HS-5 (cell line): ENCODE data around the gene IFT43.

Source experiments
- DNase-seq: peaks from one replicate; pipeline ENCODE4 v3.0.0-alpha.2; 2012; ENCODE audit warnings: low read depth

Gene IFT43

GRCh38 chr14:76015668-76016067 lies 30.1 kb downstream of the IFT43 start:
- no peak for DNase-seq

- DNase-seq = no peak
These were observed 34.1 kb downstream of the IFT43 start for GRCh38 chr14:76019676-76020075.

GRCh38 chr14:76022991-76023390 lies 37.4 kb downstream of the IFT43 start:
- no peak for DNase-seq

GRCh38 chr14:76023757-76024156 lies 38.2 kb downstream of the IFT43 start:
- no peak for DNase-seq

- no peak for DNase-seq
These were observed 38.8 kb downstream of the IFT43 start for GRCh38 chr14:76024211-76024907.

- DNase-seq = no peak
These were observed 49.0 kb downstream of the IFT43 start for GRCh38 chr14:76034566-76034965.

GRCh38 chr14:76040704-76041103 lies 55.1 kb downstream of the IFT43 start:
- no peak for DNase-seq

- DNase-seq = no peak
These were observed 60.2 kb downstream of the IFT43 start for GRCh38 chr14:76045773-76046172.

- no peak for DNase-seq
These were observed 64.7 kb downstream of the IFT43 start for GRCh38 chr14:76050250-76050649.

- peak; percentile 24 for DNase-seq
These were observed 65.3 kb downstream of the IFT43 start for GRCh38 chr14:76050797-76051392.

- no peak for DNase-seq
These were observed 66.3 kb downstream of the IFT43 start for GRCh38 chr14:76051717-76052465.

- no peak for DNase-seq
These were observed 68.2 kb downstream of the IFT43 start for GRCh38 chr14:76053572-76054355.

GRCh38 chr14:76055330-76055729 lies 69.8 kb downstream of the IFT43 start:
- DNase-seq = no peak

GRCh38 chr14:76056128-76056527 lies 70.6 kb downstream of the IFT43 start:
- no peak for DNase-seq

GRCh38 chr14:76057914-76058313 lies 72.4 kb downstream of the IFT43 start:
- no peak for DNase-seq

GRCh38 chr14:76063327-76063726 lies 77.8 kb downstream of the IFT43 start:
- DNase-seq = no peak

- DNase-seq = no peak
These were observed 80.0 kb downstream of the IFT43 start for GRCh38 chr14:76065519-76065918.

- DNase-seq = no peak
These were observed 82.0 kb downstream of the IFT43 start for GRCh38 chr14:76067536-76067935.

- DNase-seq = no peak
These were observed 88.2 kb downstream of the IFT43 start for GRCh38 chr14:76073717-76074116.

- DNase-seq = no peak
These were observed 91.8 kb downstream of the IFT43 start for GRCh38 chr14:76077340-76077739.

- DNase-seq = no peak
These were observed 92.9 kb downstream of the IFT43 start for GRCh38 chr14:76078501-76078900.

GRCh38 chr14:76080025-76080424 lies 94.5 kb downstream of the IFT43 start:
- DNase-seq = no peak
